LoVo (cell line): ENCODE results near the gene FAM78A.
"Not testable (repeated sequence)": the region's sequence is repeated elsewhere in the genome, so short reads cannot be mapped to it uniquely, and the experiment has no call there.

Experiments
- DNase-seq: peaks from one replicate; pipeline ENCODE4 v3.0.0-alpha.2; 2016; ENCODE audit warnings: low spot score

FAM78A gene

DNA sequence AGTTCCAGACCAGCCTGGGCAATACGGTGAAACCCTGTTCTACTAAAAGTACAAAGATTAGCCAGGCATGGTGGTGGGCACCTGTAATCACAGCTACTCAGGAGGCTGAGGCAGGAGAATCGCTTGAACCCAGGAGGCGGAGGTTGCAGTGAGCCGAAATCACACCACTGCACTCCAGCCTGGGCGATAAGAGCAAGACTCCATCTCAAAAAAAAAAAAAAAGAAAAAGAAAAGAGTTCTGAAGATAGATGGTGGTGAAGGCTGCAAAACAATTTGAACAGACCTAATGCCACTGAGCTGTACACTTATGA lies 13.3 kb downstream of the FAM78A start:
- not testable (repeated sequence) for DNase-seq

- no peak for DNase-seq
These were observed 13.8 kb downstream of the FAM78A start for GRCh38 chr9:131262327-131263032.

- DNase-seq: no peak
These were observed 15.4 kb downstream of the FAM78A start for GRCh38 chr9:131260751-131261452.

GRCh38 chr9:131259916-131260597 lies 16.3 kb downstream of the FAM78A start:
- DNase-seq: no peak

- DNase-seq: no peak
These were observed 16.8 kb downstream of the FAM78A start for GRCh38 chr9:131259432-131259898.

DNA sequence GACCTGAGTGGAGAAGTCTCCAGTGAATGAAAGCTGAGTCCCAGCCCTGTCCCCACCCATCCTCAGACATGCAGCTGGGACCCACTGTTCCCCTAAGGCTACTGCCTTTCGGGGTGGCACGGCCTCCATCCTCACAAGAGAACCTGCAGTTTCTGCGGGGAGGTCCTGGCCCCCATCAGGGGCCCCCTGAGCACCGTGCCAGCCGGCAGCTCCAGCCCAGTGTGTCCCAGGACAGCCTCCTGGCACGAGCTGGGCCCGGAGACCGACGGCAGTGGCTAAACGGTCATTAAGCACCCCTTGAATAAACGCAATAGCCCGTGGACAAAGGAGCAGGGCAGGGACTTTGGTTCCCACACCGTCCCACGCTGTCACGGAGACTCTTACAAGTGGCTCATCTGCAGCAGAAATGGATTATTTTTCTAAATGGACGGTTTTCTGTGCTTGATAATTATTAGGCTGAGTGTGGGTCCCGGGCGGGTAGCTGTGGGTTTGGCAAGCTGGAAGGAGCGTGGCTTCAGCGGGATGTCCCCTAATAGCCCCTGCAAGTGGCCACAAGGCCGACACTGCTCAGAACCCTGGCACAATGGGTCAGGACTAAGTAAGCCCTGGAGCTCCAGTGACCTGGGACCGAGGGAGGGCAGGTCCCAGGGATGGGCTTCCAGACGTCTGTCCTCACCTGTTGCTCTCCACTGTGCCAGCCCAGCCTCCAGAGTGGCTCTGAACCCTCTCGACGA lies 17.4 kb downstream of the FAM78A start:
- DNase-seq: no peak

GRCh38 chr9:131258186-131258585 lies 18.1 kb downstream of the FAM78A start:
- no peak for DNase-seq

- no peak for DNase-seq
These were observed 18.9 kb downstream of the FAM78A start for GRCh38 chr9:131257266-131258025.

DNA sequence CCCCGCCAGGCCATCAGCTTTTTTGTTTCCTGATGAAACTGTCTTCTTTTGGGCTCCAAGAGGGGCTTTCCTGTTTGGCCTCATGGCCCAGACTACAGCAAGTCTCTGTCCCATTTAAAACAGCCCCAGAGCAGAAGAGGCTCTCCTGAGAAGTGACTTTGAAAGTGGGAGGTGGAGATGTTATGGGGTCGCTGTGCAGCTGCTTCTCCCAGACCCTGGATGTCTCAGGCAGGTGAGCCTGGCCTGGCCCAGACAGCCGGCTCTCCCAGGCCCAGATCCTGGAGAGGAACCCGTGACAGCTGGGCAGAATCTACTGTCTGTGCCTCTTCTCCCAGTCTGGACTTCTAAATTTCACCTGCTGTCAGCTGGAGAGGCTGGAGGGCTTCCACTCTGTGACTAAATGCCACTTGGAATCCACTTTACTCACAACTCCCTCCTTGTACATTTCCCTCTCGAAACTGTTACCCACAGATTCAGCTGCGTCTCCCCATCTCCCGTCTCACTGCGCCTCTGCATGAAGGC lies 20.6 kb downstream of the FAM78A start:
- no peak for DNase-seq

DNA sequence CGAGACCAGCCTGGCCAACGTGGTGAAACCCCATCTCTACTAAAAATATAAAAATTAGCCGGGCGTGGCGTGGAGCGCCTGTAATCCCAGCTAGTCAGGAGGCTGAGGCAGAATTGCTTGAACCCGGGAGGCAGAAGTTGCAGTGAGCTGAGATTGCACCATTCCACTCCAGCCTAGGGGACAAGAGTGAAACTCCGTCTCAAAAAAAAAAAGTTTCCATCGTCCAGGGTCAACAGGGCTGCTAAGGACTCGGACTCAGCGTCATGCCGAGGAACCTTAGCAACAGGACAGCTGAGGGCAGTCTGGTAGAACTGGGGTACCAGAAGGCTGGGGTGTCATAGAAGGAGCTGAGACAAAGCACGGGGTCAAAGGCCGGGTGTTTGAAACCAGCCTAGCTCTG lies 21.7 kb downstream of the FAM78A start:
- DNase-seq: no peak

DNA sequence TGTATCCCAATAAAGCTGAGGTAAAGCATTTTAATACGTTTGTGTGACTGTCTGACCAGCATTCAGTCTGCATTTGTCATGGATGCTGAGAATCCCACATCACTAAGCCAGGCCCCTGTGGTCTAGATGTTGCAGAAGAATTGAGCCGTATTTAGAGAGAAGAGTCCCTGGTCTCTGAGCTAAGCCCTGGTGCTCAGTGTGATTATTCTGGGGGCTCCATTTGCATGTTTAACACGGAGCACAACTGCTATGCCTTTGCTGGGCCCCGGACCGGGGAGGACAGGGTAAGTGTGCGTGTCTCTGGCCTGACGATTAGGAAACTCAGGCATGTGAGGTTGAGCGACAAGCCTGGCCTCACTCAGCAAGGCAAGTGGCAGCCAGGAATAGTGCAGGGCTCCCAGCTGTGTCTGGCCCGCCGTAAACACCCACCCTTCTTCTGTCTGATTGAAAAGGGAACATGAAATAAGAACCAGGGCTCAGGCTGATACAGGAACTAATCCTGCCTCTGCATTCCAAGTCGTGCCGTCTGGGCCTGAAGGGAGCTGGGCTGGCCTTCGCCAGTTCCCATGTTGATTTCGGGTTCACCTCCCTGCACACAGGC lies 22.3 kb downstream of the FAM78A start:
- DNase-seq: no peak

DNA sequence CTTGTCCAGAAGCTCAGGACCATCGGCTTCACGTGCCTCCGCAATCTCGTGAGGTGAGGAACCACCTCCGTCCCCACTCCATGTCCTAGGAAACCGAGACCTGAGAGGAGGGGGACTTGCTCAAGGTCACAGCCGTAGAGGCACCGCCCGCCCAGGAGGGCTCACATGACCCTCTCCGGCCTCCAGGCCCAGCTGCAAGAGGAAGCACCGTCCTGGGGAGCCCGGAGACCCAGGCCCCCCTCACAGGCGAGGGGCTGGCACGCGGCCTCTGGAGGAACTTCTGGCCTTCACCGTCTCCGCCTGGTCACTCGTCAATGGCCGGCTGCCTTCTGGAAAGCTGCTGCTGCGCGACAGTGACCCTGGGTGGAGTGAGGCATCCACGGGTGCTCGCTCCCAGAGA lies 24.2 kb downstream of the FAM78A start:
- DNase-seq: no peak

GRCh38 chr9:131246618-131247017 lies 29.7 kb downstream of the FAM78A start:
- DNase-seq: no peak

GRCh38 chr9:131244331-131244730 lies 32.0 kb downstream of the FAM78A start:
- not testable (repeated sequence) for DNase-seq

GRCh38 chr9:131240047-131240921 lies 36.0 kb downstream of the FAM78A start:
- DNase-seq: no peak

- no peak for DNase-seq
These were observed 36.9 kb downstream of the FAM78A start for GRCh38 chr9:131239161-131239975.

DNA sequence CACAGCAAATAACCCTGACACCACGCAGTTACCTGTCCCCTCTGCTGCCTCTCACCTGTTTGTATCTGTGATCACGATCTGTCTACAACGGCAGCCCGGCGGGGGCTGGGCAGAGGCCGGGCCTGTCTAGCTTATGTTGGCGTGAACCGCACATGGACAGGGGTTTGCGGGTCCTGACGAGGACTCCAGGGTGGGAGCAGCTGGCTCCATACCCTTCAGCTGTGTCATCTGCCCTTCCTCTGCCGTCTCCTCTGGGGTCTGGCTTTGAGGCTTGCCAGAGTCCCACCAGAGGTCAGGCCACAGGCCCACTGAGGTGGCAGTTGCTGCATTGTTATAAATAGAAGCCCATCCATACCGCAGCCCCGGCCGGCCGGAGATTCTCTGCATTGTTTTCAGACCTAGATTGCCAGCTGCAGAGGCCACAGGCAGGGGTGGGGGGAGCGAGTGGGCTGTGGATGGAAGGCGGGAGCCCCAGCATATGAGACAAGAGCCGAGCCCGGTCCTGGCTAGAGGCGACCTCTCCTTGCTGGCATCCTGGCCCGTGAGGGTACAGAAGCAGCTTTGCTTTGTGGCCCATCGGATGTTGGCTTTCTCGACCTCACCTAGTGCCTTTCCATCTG lies 37.8 kb downstream of the FAM78A start:
- DNase-seq: no peak

DNA sequence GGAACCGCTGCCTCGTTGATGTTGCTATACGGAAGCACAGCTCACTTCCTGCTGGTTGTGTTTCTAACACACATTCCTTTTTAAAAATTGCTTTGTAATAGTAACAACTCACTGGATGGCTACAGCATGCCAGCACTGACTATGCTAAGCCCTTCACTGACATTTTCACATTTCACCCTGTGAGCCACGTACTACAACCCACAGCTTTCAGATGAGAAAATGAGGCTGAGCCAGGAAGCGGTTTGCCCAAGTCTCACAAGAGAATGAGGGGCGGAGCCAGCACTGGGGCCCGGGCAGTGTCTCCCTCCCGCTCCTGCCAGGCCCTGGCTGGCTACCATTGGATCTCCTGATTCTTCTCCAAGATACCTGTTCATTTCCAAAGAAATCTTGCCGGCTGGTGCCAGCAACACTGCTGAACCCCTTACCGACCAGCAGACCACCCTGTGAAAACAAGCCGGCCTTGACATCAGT lies 38.3 kb downstream of the FAM78A start:
- DNase-seq: no peak

DNA sequence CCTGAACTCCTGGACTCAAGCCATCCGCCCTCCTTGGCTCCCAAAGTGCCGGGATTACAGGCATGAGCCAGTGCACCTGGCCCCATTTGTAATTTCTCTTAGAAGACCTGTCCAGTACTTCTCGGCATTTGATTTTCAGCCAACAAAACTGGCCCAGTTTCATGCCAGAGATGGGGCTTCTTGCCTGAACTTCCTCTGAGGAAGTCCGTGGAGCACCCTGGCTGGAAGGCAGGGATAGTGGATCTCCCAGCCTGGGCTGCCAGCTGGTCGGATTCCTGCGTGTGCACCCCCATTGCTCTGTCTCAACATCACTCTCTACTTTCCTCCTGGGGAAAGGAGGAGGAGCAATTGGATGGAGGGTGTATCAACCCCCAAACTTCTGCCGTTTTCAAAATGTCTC lies 39.0 kb downstream of the FAM78A start:
- no peak for DNase-seq
